ENCODE measurements around the gene GPX3. TPM values are rescaled to one million over a fixed set of nuclear protein-coding genes. Genes with fewer than 3 reads are reported as not detected.

Gene GPX3
- total and polyA plus RNA-seq, 2 donors (not counting 1 experiment from before 2014, with no cell fraction given): 182 to 267 TPM

DNA sequence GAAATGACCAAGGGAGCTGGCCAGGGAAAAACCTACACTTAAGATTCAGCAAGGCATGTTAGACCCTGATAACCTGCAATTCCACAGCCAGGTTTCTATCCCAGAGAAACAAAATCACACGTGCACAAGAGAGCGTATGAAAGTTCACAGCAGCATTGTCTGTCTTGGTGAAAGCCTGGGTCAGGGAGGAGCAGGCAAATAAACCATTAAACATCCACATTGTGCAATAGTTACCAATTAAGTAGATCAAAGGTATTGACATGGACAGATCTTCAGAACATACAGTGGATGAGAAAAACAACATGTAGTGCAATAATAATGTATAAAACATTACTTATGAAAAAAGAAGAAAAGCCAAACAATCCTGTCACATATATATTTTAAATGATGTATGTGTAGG is 15.9 kb upstream of the GPX3 start:
- no peak for DNase-seq (ENCODE audit: low read depth in 2 of 2)
- no peaks in the 10 kb centered on the region for H4K20me1 ChIP-seq (ENCODE audit: control insufficient read depth, extremely low read depth, insufficient read depth, low read length)
- H3K79me2 ChIP-seq (ENCODE audit: control insufficient read depth, insufficient read depth, low read length): no peaks in the 10 kb centered on the region
- H3K4me2 ChIP-seq (ENCODE audit: extremely low read depth, insufficient read depth, low read length): no peak overlapping the region
- no peak overlapping the region for H3K9ac ChIP-seq (ENCODE audit: insufficient read depth, low read length)
- H3K27me3 ChIP-seq (ENCODE audit: control insufficient read depth, insufficient read depth, low read length): peaks cover 2% of the 10 kb centered on the region
- no peak overlapping the region for H3K4me3 ChIP-seq (replicated peaks in 1 of 4; ENCODE audit: control extremely low read depth in 1 of 4, insufficient read depth in 1 of 4, low read depth in 3 of 4, low read length in 4 of 4)
- no peaks in the 10 kb centered on the region for H3K36me3 ChIP-seq (ENCODE audit: control insufficient read depth, insufficient read depth, low read length)
- H3K9me3 ChIP-seq (ENCODE audit: control insufficient read depth, insufficient read depth, low read depth, low read length): no peaks in the 10 kb centered on the region
- TF ChIP-seq, protein P1, sequence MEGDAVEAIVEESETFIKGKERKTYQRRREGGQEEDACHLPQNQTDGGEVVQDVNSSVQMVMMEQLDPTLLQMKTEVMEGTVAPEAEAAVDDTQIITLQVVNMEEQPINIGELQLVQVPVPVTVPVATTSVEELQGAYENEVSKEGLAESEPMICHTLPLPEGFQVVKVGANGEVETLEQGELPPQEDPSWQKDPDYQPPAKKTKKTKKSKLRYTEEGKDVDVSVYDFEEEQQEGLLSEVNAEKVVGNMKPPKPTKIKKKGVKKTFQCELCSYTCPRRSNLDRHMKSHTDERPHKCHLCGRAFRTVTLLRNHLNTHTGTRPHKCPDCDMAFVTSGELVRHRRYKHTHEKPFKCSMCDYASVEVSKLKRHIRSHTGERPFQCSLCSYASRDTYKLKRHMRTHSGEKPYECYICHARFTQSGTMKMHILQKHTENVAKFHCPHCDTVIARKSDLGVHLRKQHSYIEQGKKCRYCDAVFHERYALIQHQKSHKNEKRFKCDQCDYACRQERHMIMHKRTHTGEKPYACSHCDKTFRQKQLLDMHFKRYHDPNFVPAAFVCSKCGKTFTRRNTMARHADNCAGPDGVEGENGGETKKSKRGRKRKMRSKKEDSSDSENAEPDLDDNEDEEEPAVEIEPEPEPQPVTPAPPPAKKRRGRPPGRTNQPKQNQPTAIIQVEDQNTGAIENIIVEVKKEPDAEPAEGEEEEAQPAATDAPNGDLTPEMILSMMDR (conservative IDR thresholded peaks at IDR 0.05 in 1 of 2, IDR thresholded peaks at IDR 0.05 in 1 of 2; ENCODE audit: low read depth in 1 of 2, low read length in 2 of 2): no peak
- no peak for TF ChIP-seq EZH2 (IDR thresholded peaks at IDR 0.05; ENCODE audit: low read length, missing control alignments)
- no peak overlapping the region for H3K27ac ChIP-seq (ENCODE audit: insufficient read depth, low read length)
- peaks cover 17% of the 10 kb centered on the region for H3K4me1 ChIP-seq (ENCODE audit: control insufficient read depth, extremely low read depth, insufficient read depth, low read length)
- H2AFZ ChIP-seq (ENCODE audit: low read length): no peak overlapping the region

DNA sequence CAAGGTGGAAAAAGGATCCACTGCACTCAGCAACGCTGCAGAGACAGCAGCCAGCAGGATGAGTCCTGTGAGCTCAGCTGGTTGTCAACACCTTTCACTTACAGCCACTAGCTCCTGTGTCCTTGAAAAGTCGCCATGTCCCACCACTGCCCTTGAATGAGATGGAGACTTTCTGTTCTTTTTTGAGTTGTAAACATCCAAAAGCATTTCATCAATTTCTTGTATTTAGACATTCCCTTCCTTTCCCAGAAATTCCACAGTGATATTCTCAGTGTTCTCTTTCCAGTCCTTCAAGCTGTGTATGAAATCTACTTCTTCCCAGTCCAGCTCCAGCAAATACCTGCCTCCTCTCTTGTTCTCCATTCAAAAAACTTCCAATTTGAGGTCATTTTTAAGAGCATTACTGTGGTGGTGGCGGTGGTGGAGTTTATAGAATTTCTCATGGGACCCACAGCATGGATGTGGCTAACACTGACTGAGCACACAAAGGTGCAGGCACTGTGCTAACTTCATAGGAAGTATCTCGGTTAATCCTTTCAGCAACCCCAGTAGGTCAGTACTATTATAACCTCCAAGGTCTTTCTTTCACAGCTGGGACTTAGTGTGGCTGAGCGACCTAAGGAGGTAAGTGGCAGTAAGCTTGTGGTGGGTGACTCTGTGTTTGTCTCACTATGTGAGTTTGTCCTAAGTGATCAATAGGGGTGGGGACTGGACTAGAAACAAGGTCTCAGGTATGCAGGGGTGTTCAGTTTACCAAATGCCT is 15.0 kb upstream of the GPX3 start:
- Histone ChIP-seq H3K27ac (ENCODE audit: insufficient read depth, low read length) (peak overlapping the region; percentile 26), H3K9ac (ENCODE audit: insufficient read depth, low read length) (no peak overlapping the region), H2AFZ (ENCODE audit: low read length) (no peak overlapping the region), H3K36me3 (ENCODE audit: control insufficient read depth, insufficient read depth, low read length) (no peaks in the 10 kb centered on the region), H3K4me1 (ENCODE audit: control insufficient read depth, extremely low read depth, insufficient read depth, low read length) (peaks cover 17% of the 10 kb centered on the region), H3K27me3 (ENCODE audit: control insufficient read depth, insufficient read depth, low read length) (no peaks in the 10 kb centered on the region), H3K9me3 (ENCODE audit: control insufficient read depth, insufficient read depth, low read depth, low read length) (no peaks in the 10 kb centered on the region), H3K4me3 (replicated peaks in 1 of 4; ENCODE audit: control extremely low read depth in 1 of 4, insufficient read depth in 1 of 4, low read depth in 3 of 4, low read length in 4 of 4) (no peak overlapping the region), H3K4me2 (ENCODE audit: extremely low read depth, insufficient read depth, low read length) (peak overlapping the region; percentile 42), H4K20me1 (ENCODE audit: control insufficient read depth, extremely low read depth, insufficient read depth, low read length) (no peaks in the 10 kb centered on the region), H3K79me2 (ENCODE audit: control insufficient read depth, insufficient read depth, low read length) (no peaks in the 10 kb centered on the region)
- DNase-seq (ENCODE audit: low read depth in 2 of 2): peak in 1 of 2 donors; percentile 80
- TF ChIP-seq, protein P1 (conservative IDR thresholded peaks at IDR 0.05 in 1 of 2, IDR thresholded peaks at IDR 0.05 in 1 of 2; ENCODE audit: low read depth in 1 of 2, low read length in 2 of 2): no peak
- TF ChIP-seq EZH2 (IDR thresholded peaks at IDR 0.05; ENCODE audit: low read length, missing control alignments): no peak

DNA sequence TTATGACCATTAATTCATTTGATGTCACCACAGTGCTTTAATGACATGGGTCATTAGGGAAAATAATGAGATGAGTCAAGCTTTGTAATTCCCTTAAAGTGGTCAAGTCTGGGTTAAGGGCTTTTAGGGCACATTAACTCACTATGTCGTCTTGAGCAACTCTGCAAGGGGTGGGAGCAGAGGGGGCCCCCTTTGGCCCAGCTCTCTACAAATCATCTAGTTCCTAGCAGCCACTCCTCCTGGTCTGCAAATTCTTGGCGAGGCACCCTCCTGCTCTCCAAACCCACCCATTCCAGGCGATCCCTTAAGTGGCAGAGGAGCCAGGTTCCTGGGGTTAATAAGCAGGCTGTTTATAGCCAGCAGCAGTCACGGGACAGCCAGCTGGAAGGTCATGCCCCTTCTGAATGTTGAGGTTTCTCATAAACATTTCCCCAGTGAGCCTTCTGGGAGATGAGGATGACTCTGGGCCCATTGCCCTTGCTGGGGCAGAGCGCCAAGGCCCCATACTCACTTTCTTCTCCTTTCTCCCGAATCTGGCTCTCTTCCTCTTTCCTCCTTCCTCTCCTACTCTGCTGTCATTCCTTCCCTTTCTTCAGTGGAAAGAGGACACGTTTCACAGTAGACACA is 14.3 kb upstream of the GPX3 start:
- peak; percentile 12 to 99 for DNase-seq (ENCODE audit: low read depth in 2 of 2)
- no peak for TF ChIP-seq EZH2 (IDR thresholded peaks at IDR 0.05; ENCODE audit: low read length, missing control alignments)
- TF ChIP-seq, protein P1 (conservative IDR thresholded peaks at IDR 0.05 in 1 of 2, IDR thresholded peaks at IDR 0.05 in 1 of 2; ENCODE audit: low read depth in 1 of 2, low read length in 2 of 2): no peak
- Histone ChIP-seq H3K27me3 (ENCODE audit: control insufficient read depth, insufficient read depth, low read length) (no peaks in the 10 kb centered on the region), H3K4me3 (replicated peaks in 1 of 4; ENCODE audit: control extremely low read depth in 1 of 4, insufficient read depth in 1 of 4, low read depth in 3 of 4, low read length in 4 of 4) (peak overlapping the region in 1 of 4 experiments; percentile 4), H3K79me2 (ENCODE audit: control insufficient read depth, insufficient read depth, low read length) (no peaks in the 10 kb centered on the region), H3K27ac (ENCODE audit: insufficient read depth, low read length) (peak overlapping the region; percentile 26), H3K9ac (ENCODE audit: insufficient read depth, low read length) (no peak overlapping the region), H3K36me3 (ENCODE audit: control insufficient read depth, insufficient read depth, low read length) (no peaks in the 10 kb centered on the region), H3K4me1 (ENCODE audit: control insufficient read depth, extremely low read depth, insufficient read depth, low read length) (peaks cover 17% of the 10 kb centered on the region), H3K4me2 (ENCODE audit: extremely low read depth, insufficient read depth, low read length) (peak overlapping the region; percentile 42), H3K9me3 (ENCODE audit: control insufficient read depth, insufficient read depth, low read depth, low read length) (no peaks in the 10 kb centered on the region), H4K20me1 (ENCODE audit: control insufficient read depth, extremely low read depth, insufficient read depth, low read length) (no peaks in the 10 kb centered on the region), H2AFZ (ENCODE audit: low read length) (no peak overlapping the region)

Data from fibroblast of lung (primary cell).